M059J (cell line): ENCODE results near the gene NOD1. TPM values are rescaled to one million over a fixed set of nuclear protein-coding genes. Genes with fewer than 3 reads are reported as not detected.
A peak's percentile ranks its signal among the peaks of the same experiment; 100 is the strongest.
"Not testable (repeated sequence)": the region's sequence is repeated elsewhere in the genome, so short reads cannot be mapped to it uniquely, and the experiment has no call there.

ENCODE experiments used
- DNase-seq: peaks from one replicate; pipeline ENCODE4 v3.0.0-alpha.2; 2012; ENCODE audit warnings: low read depth
- total RNA-seq: library from RNA; depleted of rRNA; stranded (reverse); fragments of >200 nt; shearing (Covaris generic); gene quantifications from 2 replicates; pipeline ENCODE4 v1.2.3, GENCODE V29; 2014

NOD1 gene
- total RNA-seq, 1 experiment from 2014 or later, result 4.6 TPM

GRCh38 chr7:30503274-30504212, 25.0 kb upstream of the NOD1 start:
- DNase-seq, result no peak

DNA sequence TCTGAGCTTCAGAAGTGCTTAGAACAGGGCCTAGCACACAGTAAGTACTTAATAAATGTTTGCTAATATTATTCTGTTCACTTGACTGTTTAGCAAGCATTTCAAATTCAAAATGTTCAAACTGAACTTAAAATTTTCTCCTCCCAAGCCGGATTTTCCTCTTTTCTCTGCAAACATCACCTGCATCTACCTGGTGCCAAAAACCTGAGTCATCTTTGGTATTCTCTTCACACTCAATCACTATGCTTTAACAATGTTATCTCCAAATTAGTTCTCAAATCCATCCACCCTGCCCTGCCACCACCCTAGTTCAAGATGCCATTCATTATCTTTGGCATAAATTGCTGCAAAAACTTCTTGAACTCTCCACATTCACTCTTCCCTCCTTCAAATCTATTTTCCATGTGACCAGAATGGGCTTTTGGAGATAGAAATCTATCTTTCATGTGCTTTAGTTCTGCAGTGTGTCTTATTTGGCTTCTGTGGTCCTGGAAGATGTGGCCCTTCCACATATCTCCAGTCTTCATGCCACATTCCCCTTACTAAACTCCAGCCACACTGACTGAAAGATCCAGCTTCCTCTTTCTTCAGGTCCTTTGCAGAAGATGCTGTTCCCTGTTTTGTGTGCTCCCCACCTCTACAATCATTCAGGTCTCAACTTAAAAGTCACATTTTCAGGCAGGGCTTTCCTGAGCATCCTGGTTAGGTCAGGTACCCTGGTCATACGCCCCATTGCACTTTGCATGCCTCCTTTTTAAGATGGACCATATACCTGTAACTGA, 24.1 kb upstream of the NOD1 start:
- DNase-seq, result no peak

GRCh38 chr7:30501264-30501663, 22.7 kb upstream of the NOD1 start:
- no peak for DNase-seq

DNA sequence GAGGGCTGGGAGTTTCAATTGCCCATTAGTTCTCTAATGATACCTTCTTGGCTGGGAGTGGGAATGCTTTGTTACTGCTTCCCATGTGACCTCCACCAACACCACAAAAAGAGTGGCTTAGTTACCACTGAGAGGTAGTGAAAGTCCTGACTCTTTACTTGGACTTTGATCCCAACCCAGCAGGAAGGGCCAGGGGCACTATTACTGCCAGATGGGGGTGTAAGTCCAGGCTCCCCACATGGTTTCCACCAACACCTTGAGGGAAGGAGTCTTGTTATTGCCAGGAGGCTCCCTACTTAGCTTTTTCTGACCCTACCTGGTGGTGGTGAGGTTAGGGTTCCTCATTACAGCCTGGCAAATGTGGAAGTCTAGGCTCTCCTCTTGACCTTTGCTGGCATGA, 14.6 kb upstream of the NOD1 start:
- no peak for DNase-seq

DNA sequence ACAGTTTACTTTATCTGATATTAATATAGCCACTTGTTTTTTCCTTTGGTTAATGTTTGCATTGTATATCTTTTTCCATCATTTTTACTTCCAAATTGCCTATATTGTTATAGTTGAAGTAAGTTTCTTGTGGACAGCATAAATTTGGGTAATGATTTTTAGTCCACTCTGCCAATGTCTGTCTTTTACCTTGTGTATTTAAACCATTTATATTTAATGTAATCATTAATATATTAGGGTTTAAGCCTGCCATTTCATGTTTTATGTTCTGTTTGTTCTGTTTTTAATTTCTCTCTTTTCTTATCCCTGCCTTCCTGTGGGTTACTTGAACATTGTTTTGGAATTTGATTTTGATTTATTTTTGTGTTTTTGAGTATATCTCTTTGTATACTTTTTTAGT, 12.8 kb upstream of the NOD1 start:
- DNase-seq, result no peak

DNA sequence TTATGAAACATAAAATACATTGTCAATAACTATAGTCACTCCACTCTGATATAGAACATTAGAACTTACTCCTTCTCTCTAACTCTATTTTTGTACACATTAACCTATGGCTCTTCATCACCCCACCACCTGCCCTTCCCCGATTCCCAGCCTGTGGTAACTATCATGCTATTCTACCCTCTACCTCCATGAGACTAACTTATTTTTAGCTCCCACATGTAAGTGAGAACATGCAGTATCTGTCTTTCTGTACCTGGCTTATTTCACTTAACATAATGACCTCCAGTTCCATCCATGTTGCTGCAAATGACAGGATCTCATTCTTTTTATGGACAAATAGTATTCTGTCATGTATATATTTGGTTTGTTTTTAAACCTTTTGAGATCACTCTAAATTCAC, 8.8 kb upstream of the NOD1 start:
- DNase-seq, result no peak

GRCh38 chr7:30485667-30486066, 7.1 kb upstream of the NOD1 start:
- DNase-seq, result no peak

- not testable (repeated sequence) for DNase-seq
Observed at GRCh38 chr7:30481416-30481815, 2.8 kb upstream of the NOD1 start.

DNA sequence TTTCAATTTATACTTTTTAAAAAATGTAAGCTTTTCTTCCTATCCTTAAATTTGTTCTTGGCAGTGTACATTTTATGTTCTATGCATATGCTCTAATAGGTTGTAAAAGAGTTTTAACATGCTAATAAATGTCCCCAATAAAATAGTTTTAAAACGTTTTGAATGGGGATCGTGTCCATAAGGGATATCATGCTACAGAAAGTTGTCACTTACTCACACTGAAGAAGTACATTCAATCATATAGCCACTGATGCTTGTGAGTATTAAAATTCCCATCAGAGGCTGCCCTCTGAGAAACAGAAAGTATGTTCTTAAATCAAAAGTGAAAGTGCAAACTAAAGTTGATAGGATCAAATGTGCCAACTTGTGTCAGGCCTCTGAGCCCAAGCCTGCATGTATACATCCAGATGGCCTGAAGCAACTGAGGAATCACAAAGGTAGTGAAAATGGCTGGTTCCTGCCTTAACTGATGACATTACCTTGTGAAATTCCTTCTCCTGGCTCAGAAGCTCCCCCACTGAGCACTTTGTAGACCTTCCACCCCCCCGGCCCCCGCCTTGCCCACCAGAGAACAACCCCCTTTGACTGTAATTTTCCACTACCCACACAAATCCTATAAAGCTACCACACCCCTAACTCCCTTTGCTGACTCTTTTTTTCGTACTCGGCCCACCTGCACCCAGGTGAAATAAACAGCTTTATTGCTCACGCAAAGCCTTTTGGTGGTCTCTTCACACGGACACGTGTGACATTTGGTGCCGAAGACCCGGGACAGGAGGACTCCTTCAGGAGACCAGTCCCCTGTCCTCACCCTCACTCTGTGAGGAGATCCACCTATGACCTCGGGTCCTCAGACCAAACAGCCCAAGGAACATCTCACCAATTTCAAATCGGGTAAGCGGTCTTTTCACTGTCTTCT, 877 bp upstream of the NOD1 start:
- DNase-seq, result peak; percentile 60

- DNase-seq, result no peak
Observed at GRCh38 chr7:30476459-30477145, 2.0 kb downstream of the NOD1 start.

DNA sequence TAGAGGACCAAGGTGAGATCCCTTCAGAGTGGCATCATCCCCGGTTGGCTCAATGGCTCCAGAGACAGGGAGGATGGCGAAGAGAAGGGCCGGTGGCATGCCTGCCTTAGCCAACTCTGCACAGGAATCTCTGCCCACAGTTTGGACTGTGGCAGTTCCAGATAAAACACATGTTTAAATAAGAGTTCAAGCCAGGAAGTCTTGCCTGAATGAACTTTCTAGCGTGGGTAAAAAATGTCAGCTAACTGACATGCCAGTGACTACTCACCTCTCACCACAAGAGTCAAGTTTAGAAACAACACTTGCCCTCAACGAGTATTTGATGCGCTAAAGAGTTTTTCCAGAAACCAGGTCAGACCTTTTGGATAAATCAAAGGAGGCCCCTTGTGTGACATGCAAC, 3.0 kb downstream of the NOD1 start:
- peak; percentile 37 for DNase-seq

GRCh38 chr7:30474893-30475292, 3.7 kb downstream of the NOD1 start:
- DNase-seq, result no peak

GRCh38 chr7:30474485-30474884, 4.1 kb downstream of the NOD1 start:
- DNase-seq, result no peak

DNA sequence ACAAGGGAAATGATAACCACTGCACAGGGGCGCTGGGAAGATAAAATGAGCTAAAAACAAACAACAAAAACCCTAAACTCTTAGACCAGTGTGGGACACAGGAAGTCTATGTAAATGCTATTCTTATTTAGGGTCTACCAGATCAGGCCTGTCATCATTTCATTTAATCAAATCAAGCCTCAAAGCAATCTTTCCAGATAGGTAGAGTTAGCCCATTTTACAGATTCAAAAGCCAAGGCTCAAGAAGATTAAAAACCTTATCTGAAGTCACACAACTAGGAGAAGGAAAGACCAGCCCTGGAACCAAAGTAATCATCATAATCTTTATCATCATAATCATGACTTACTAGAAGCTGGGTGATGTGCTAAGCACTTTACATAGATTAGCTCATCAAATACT, 4.7 kb downstream of the NOD1 start:
- no peak for DNase-seq

DNA sequence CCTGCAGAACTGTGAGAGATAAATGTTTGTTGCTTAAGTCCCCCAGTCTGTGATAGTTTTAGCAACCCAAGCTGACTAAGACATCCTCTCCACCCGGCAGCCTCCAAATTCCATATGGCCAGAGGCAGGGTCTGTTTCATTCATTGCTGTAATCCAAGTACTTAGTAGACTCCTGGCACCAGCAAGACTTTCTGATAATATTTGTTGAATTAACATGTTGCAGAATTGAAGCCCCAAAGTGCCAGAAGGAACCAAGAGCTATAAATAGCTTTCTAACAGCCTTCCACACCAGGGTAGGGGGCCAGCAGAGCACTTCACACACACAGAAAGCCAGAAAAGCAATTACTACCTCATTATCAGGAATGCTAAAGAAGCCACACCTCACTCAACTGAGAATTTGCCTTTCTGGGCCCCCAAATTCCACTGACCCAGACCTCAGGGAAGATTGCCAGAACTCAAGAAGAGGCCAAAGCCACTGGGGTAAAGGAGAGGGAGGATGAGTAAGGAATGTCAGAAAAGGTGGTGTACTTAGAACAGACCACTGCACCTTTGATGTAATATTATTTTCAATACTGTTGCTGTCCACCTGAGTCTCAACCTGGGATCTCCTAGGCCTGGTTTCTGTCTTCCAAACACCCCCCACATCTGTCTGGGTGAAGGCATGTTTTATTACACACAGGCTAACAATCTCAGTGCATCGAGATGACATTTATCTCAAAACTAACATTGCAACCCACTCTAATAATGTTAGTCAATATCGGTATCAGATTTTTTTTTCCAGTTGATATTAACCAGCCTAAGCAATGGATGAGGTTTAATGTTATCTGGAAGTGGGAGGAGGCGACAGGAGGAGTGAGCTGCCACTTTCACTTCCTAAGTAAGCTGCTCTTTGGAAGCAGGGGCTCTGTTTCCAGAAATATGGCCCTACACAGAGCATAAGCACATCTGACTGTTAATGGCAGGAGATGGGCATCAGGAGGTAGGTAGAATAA, 5.5 kb downstream of the NOD1 start:
- DNase-seq, result peak; percentile 10

- DNase-seq, result no peak
Observed at GRCh38 chr7:30472081-30472783, 6.4 kb downstream of the NOD1 start.

DNA sequence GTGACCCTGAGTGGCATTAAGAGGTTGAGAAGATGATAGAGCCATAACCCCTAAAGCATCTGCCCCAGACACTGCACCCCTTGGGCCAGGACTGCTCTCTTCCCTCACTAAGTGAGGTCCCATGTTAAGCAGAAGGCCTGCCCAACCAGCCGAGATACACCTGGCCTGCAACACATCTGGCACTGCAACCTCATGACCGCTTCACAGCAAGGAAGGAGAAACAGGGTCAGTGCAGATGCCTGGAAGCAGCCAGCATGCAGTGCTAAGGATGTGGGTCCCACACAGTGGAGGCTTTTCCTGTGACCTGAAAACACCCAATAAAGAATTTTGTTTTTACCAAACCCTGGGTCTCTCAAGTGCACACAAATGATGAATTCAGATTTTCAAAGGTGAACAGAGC, 7.4 kb downstream of the NOD1 start:
- DNase-seq, result no peak

DNA sequence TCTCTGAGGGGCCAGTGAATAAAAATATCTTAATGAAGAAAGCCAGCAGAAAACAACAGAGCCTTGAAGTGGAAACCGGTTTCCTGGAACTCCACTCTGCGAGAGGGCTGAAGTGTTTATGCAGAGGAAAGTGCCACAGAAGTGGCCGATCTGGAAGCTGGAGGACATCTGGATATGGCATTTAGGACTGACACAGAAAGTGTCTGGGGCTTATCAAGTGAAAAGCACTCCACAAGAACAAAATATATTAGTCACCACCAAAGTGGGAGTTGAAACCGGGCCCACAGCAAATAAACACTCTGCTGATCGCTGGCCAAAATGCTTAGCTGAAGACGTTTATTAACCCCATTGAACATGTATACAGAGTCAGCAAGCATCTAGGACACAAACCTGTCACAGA, 7.8 kb downstream of the NOD1 start:
- peak; percentile 66 for DNase-seq

GRCh38 chr7:30470163-30470770, 8.3 kb downstream of the NOD1 start:
- no peak for DNase-seq
